Measurements from ENCODE around the gene CMTM6.

The CMTM6 gene

GRCh38 chr3:32492684-32493436 lies 9.8 kb downstream of the CMTM6 start (continued):
- no peak for TF ChIP-seq ARNTL (CRISPR knock-in tag; IDR thresholded peaks at IDR 0.05; ENCODE audit: borderline replicate concordance, low read depth)
- TF ChIP-seq TCF4 (CRISPR knock-in tag; IDR thresholded peaks at IDR 0.05; ENCODE audit: borderline replicate concordance) = no peak
- TF ChIP-seq GLIS3 (CRISPR knock-in tag; IDR thresholded peaks at IDR 0.05) = no peak
- TF ChIP-seq TOX (CRISPR knock-in tag; IDR thresholded peaks at IDR 0.05; ENCODE audit: borderline replicate concordance) = no peak
- no peak for TF ChIP-seq ESRRG (CRISPR knock-in tag; IDR thresholded peaks at IDR 0.05)
- no peak for TF ChIP-seq ZC3H10 (CRISPR knock-in tag; IDR thresholded peaks at IDR 0.05)
- TF ChIP-seq CSDC2 (CRISPR knock-in tag; IDR thresholded peaks at IDR 0.05) = no peak

GRCh38 chr3:32488474-32489008 lies 14.1 kb downstream of the CMTM6 start:
- no peak for TF ChIP-seq ZC3H10 (CRISPR knock-in tag; IDR thresholded peaks at IDR 0.05)
- TF ChIP-seq ISL1 (CRISPR knock-in tag; IDR thresholded peaks at IDR 0.05) = no peak
- TF ChIP-seq RARB (CRISPR knock-in tag; IDR thresholded peaks at IDR 0.05) = no peak
- TF ChIP-seq, protein P1, sequence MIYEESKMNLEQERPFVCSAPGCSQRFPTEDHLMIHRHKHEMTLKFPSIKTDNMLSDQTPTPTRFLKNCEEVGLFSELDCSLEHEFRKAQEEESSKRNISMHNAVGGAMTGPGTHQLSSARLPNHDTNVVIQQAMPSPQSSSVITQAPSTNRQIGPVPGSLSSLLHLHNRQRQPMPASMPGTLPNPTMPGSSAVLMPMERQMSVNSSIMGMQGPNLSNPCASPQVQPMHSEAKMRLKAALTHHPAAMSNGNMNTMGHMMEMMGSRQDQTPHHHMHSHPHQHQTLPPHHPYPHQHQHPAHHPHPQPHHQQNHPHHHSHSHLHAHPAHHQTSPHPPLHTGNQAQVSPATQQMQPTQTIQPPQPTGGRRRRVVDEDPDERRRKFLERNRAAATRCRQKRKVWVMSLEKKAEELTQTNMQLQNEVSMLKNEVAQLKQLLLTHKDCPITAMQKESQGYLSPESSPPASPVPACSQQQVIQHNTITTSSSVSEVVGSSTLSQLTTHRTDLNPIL (CRISPR knock-in tag; IDR thresholded peaks at IDR 0.05; ENCODE audit: low read depth) = no peak
- TF ChIP-seq, protein P2, sequence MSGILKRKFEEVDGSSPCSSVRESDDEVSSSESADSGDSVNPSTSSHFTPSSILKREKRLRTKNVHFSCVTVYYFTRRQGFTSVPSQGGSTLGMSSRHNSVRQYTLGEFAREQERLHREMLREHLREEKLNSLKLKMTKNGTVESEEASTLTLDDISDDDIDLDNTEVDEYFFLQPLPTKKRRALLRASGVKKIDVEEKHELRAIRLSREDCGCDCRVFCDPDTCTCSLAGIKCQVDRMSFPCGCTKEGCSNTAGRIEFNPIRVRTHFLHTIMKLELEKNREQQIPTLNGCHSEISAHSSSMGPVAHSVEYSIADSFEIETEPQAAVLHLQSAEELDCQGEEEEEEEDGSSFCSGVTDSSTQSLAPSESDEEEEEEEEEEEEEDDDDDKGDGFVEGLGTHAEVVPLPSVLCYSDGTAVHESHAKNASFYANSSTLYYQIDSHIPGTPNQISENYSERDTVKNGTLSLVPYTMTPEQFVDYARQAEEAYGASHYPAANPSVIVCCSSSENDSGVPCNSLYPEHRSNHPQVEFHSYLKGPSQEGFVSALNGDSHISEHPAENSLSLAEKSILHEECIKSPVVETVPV (CRISPR knock-in tag; IDR thresholded peaks at IDR 0.05) = no peak
- TF ChIP-seq, protein P3, sequence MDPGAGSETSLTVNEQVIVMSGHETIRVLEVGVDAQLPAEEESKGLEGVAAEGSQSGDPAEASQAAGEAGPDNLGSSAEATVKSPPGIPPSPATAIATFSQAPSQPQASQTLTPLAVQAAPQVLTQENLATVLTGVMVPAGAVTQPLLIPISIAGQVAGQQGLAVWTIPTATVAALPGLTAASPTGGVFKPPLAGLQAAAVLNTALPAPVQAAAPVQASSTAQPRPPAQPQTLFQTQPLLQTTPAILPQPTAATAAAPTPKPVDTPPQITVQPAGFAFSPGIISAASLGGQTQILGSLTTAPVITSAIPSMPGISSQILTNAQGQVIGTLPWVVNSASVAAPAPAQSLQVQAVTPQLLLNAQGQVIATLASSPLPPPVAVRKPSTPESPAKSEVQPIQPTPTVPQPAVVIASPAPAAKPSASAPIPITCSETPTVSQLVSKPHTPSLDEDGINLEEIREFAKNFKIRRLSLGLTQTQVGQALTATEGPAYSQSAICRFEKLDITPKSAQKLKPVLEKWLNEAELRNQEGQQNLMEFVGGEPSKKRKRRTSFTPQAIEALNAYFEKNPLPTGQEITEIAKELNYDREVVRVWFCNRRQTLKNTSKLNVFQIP (CRISPR knock-in tag; IDR thresholded peaks at IDR 0.05; ENCODE audit: borderline replicate concordance, low read depth) = no peak
- TF ChIP-seq TOX (CRISPR knock-in tag; IDR thresholded peaks at IDR 0.05; ENCODE audit: borderline replicate concordance) = no peak
- TF ChIP-seq PPARA (CRISPR knock-in tag; IDR thresholded peaks at IDR 0.05; ENCODE audit: borderline replicate concordance) = no peak
- TF ChIP-seq ZFP3 (CRISPR knock-in tag; IDR thresholded peaks at IDR 0.05) = no peak
- TF ChIP-seq ZNF565 (CRISPR knock-in tag; conservative IDR thresholded peaks at IDR 0.05; ENCODE audit: low read depth) = no peak
- no peak for TF ChIP-seq ZNF8 (CRISPR knock-in tag; IDR thresholded peaks at IDR 0.05)
- TF ChIP-seq ESRRG (CRISPR knock-in tag; IDR thresholded peaks at IDR 0.05) = no peak
- TF ChIP-seq OSR1 (CRISPR knock-in tag; IDR thresholded peaks at IDR 0.05) = no peak
- TF ChIP-seq, protein P4, sequence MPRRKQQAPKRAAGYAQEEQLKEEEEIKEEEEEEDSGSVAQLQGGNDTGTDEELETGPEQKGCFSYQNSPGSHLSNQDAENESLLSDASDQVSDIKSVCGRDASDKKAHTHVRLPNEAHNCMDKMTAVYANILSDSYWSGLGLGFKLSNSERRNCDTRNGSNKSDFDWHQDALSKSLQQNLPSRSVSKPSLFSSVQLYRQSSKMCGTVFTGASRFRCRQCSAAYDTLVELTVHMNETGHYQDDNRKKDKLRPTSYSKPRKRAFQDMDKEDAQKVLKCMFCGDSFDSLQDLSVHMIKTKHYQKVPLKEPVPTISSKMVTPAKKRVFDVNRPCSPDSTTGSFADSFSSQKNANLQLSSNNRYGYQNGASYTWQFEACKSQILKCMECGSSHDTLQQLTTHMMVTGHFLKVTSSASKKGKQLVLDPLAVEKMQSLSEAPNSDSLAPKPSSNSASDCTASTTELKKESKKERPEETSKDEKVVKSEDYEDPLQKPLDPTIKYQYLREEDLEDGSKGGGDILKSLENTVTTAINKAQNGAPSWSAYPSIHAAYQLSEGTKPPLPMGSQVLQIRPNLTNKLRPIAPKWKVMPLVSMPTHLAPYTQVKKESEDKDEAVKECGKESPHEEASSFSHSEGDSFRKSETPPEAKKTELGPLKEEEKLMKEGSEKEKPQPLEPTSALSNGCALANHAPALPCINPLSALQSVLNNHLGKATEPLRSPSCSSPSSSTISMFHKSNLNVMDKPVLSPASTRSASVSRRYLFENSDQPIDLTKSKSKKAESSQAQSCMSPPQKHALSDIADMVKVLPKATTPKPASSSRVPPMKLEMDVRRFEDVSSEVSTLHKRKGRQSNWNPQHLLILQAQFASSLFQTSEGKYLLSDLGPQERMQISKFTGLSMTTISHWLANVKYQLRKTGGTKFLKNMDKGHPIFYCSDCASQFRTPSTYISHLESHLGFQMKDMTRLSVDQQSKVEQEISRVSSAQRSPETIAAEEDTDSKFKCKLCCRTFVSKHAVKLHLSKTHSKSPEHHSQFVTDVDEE (CRISPR knock-in tag; IDR thresholded peaks at IDR 0.05) = no peak
- ATAC-seq = no peak

DNA sequence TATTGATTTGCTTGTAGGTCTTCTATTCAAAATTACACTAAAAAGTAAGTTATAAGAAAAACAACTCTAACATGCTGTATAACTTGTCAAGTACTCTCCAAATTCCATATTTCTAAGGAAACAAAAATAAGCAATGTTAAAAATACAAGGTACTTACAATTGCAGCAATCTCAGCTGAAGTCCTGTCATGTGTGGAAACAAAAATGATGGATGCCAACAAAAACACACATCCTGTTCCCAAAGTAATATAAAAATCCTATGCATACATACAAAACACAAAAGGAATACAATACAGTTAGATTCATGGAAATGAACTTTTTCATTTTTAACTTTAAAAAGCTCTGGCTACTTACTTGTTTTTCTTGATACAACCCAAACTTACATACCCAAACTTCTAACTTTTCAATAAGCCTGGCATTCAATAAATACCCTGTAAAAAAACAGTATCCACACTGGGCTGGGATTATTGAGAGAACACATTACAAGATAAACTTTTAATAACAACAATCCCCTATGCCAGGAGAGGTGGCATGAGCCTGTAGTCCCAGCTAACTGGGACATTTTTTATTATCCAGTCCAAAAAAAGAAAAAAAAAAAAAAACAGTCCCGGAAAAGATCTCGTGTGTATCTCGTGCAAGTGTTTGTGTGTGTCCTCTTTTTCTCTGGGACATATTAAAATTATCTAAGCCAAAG lies 14.7 kb downstream of the CMTM6 start:
- no peak for TF ChIP-seq BACH2 (CRISPR knock-in tag; IDR thresholded peaks at IDR 0.05; ENCODE audit: borderline replicate concordance)
- ATAC-seq = no peak

GRCh38 chr3:32484436-32484835 lies 18.2 kb downstream of the CMTM6 start:
- no peak for ATAC-seq
- TF ChIP-seq RARB (CRISPR knock-in tag; IDR thresholded peaks at IDR 0.05) (no peak), ZNF565 (CRISPR knock-in tag; conservative IDR thresholded peaks at IDR 0.05; ENCODE audit: low read depth) (no peak), ZNF8 (CRISPR knock-in tag; IDR thresholded peaks at IDR 0.05) (no peak), BACH2 (CRISPR knock-in tag; IDR thresholded peaks at IDR 0.05; ENCODE audit: borderline replicate concordance) (no peak), ARNTL (CRISPR knock-in tag; IDR thresholded peaks at IDR 0.05; ENCODE audit: borderline replicate concordance, low read depth) (no peak), ISL1 (CRISPR knock-in tag; IDR thresholded peaks at IDR 0.05) (no peak), ESRRG (CRISPR knock-in tag; IDR thresholded peaks at IDR 0.05) (no peak), TCF4 (CRISPR knock-in tag; IDR thresholded peaks at IDR 0.05; ENCODE audit: borderline replicate concordance) (no peak), PATZ1 (CRISPR knock-in tag; IDR thresholded peaks at IDR 0.05; ENCODE audit: borderline replicate concordance) (no peak)
- TF ChIP-seq, protein P4 (CRISPR knock-in tag; IDR thresholded peaks at IDR 0.05) = no peak
